ENCODE results near the gene C16orf74. TPM values are rescaled to one million over a fixed set of nuclear protein-coding genes. Genes with fewer than 3 reads are reported as not detected.

C16orf74 gene
- polyA plus RNA-seq, 2 of the 4 experiments (the other 2 are of a cell fraction) = 3.8 to 9.1 TPM

GRCh38 chr16:85708338-85708737 is 42.6 kb downstream of the C16orf74 start:
- Histone ChIP-seq H3K4me3 (no peak overlapping the region), H3K27ac (no peak overlapping the region), H3K4me1 (no peaks in the 10 kb centered on the region), H3K4me2 (no peak overlapping the region), H3K9me3 (peaks cover 4% of the 10 kb centered on the region; the same call in 1 of the 3 replicates)
- no peak for TF ChIP-seq EHF (CRISPR knock-in tag; IDR thresholded peaks at IDR 0.05)
- no peak for TF ChIP-seq ZFP36 (IDR thresholded peaks at IDR 0.05; ENCODE audit: borderline replicate concordance, partially characterized antibody)
- no peak for TF ChIP-seq SMC3 (IDR thresholded peaks at IDR 0.05)
- TF ChIP-seq MAZ (IDR thresholded peaks at IDR 0.05; ENCODE audit: borderline replicate concordance, low read depth, low read length) = no peak
- TF ChIP-seq NPAS2 (CRISPR knock-in tag; IDR thresholded peaks at IDR 0.05; ENCODE audit: borderline replicate concordance) = no peak
- no peak for TF ChIP-seq HOXA7 (CRISPR knock-in tag; IDR thresholded peaks at IDR 0.05)
- TF ChIP-seq JUN (IDR thresholded peaks at IDR 0.05) = no peak
- TF ChIP-seq HMGXB4 (CRISPR knock-in tag; IDR thresholded peaks at IDR 0.05; ENCODE audit: borderline replicate concordance) = no peak
- no peak for TF ChIP-seq RCOR1 (IDR thresholded peaks at IDR 0.05; ENCODE audit: low read depth, low read length)
- DNase-seq (ENCODE audit: low read depth in 1 of 2, low spot score in 1 of 2) (no peak), FAIRE-seq (no peak), ATAC-seq (no peak)
- WGBS (ENCODE audit: missing lambda C conversion rate) = 94% methylated on average over 6 of the region's 6 CpGs
- CTCF ChIA-PET = interaction anchor here (0.6 to 3.4 kb wide), 4 partner anchors 10 to 113 kb away, joined by 3 to 45 read pairs (median 4); no protein-coding TSS in a partner anchor
- POLR2A ChIA-PET = no interaction called here

DNA sequence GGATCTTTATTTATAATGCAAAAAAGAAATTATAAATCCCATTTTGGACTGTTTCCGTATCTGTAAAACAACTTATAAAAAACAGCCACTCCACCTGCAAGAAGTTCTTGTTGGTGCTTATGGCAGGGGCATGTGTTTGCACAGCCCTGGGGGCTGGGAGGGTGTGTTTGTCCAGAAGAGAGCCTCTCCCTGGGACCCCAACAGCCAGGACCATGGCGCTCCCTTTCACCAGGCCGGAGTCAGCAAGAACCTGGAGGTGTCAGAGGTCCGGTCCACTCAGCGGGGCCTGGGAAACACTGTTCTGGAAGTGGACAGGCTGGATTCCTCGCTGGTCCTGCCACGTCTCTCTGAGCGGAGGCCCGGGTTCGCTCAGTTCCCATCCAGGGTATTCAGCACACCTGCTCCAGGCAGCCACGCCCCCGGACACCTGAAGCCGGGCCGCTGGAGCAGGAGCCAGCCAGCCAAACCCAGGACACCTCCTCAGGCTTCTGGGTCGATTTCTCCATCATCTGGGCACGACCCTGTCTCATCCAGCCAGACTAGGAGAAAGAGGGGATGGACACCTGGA is 43.3 kb downstream of the C16orf74 start:
- Histone ChIP-seq H3K4me2 (no peak overlapping the region), H3K4me3 (no peak overlapping the region), H3K4me1 (no peaks in the 10 kb centered on the region), H3K9me3 (peaks cover 4% of the 10 kb centered on the region; the same call in 1 of the 3 replicates), H3K27ac (no peak overlapping the region)
- DNase-seq (ENCODE audit: low read depth in 1 of 2, low spot score in 1 of 2) = no peak
- POLR2A ChIA-PET = no interaction called here
- 67% methylated on average over 5 of the region's 16 CpGs for WGBS (ENCODE audit: missing lambda C conversion rate)
- TF ChIP-seq MYC (IDR thresholded peaks at IDR 0.05; ENCODE audit: borderline replicate concordance, low read length) (no peak), NPAS2 (CRISPR knock-in tag; IDR thresholded peaks at IDR 0.05; ENCODE audit: borderline replicate concordance) (no peak), EHF (CRISPR knock-in tag; IDR thresholded peaks at IDR 0.05) (no peak), CHD4 (IDR thresholded peaks at IDR 0.05; ENCODE audit: borderline replicate concordance) (no peak), NR3C1 (IDR thresholded peaks at IDR 0.05) (no peak), GATA3 (IDR thresholded peaks at IDR 0.05; ENCODE audit: borderline replicate concordance) (no peak), EHMT2 (IDR thresholded peaks at IDR 0.05; ENCODE audit: low read depth) (no peak), REST (IDR thresholded peaks at IDR 0.05) (no peak), SMC3 (IDR thresholded peaks at IDR 0.05) (no peak), RNF2 (IDR thresholded peaks at IDR 0.05; ENCODE audit: borderline replicate concordance, low read depth) (no peak), HOXB5 (CRISPR knock-in tag; IDR thresholded peaks at IDR 0.05) (no peak), CEBPB (IDR thresholded peaks at IDR 0.05) (no peak), RARB (CRISPR knock-in tag; IDR thresholded peaks at IDR 0.05) (no peak), RFX5 (IDR thresholded peaks at IDR 0.05) (no peak), BHLHE40 (IDR thresholded peaks at IDR 0.05; ENCODE audit: low read depth, low read length) (no peak), HES2 (IDR thresholded peaks at IDR 0.05) (no peak), EP300 (IDR thresholded peaks at IDR 0.05) (no peak), KDM1A (IDR thresholded peaks at IDR 0.05; ENCODE audit: low read depth) (no peak)
- TF ChIP-seq, protein P1, sequence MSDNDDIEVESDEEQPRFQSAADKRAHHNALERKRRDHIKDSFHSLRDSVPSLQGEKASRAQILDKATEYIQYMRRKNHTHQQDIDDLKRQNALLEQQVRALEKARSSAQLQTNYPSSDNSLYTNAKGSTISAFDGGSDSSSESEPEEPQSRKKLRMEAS (IDR thresholded peaks at IDR 0.05) = no peak
- TF ChIP-seq, protein P2, sequence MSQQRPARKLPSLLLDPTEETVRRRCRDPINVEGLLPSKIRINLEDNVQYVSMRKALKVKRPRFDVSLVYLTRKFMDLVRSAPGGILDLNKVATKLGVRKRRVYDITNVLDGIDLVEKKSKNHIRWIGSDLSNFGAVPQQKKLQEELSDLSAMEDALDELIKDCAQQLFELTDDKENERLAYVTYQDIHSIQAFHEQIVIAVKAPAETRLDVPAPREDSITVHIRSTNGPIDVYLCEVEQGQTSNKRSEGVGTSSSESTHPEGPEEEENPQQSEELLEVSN (IDR thresholded peaks at IDR 0.05; ENCODE audit: borderline replicate concordance, low read depth) = no peak
- FAIRE-seq = no peak
- CTCF ChIA-PET = interaction anchor here (1.3 to 3.4 kb wide), 4 partner anchors 10 to 34 kb away, joined by 4 to 45 read pairs (median 6); no protein-coding TSS in a partner anchor
- ATAC-seq = no peak
